GM18526 (cell line): ENCODE results near the gene CHST2.

Experiments used
- POLR2A ChIP-seq: IDR thresholded peaks from 3 replicates; pipeline ENCODE4 v1.6.1; 2011; ENCODE audit not compliant: insufficient read length; ENCODE audit errors: extremely low read depth

CHST2 gene

GRCh38 chr3:143092191-143092590 is 27.4 kb upstream of the CHST2 start:
- no peak for TF ChIP-seq POLR2A

DNA sequence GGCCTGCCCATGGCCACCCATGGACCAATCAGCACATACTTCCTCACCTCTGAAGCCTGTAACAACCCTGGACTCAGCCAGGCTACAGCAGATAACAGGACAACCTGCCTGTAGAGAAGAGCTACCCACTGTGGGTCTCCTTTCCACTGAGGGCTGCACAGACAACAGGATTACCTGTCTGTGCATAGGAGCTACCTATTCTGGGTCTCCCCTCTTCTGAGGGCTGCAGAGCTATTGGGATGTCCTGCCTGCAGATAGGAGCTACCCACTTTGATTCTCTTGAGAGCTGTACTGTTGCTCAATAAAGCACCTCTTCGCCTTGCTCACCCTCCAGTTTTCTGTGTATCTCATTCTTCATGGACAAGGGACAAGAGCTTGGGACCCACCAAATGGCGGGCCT is 23.8 kb upstream of the CHST2 start:
- TF ChIP-seq POLR2A: no peak

- no peak for TF ChIP-seq POLR2A
Observed at GRCh38 chr3:143098032-143098764, 21.4 kb upstream of the CHST2 start.

GRCh38 chr3:143099210-143099609 is 20.4 kb upstream of the CHST2 start:
- no peak for TF ChIP-seq POLR2A

- TF ChIP-seq POLR2A: no peak
Observed at GRCh38 chr3:143099690-143100089, 19.9 kb upstream of the CHST2 start.

DNA sequence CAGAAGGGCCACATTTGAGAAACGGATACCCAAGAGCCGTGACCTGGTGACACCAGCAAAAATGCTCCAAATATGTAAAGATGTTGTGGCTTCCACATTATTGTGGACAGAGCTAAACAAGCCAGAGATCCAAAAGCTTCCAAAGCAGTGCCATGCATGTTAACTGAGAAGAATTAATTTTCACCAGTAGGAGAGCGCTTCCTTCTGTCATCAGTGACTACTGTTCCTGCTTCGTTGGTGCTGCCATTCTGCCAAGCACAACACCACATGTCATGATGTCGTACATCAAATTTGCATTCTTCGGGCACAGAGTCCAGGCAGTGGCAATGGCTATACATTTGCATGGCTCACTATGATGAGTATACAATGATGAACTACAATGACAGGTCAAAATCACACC is 19.1 kb upstream of the CHST2 start:
- TF ChIP-seq POLR2A: no peak

DNA sequence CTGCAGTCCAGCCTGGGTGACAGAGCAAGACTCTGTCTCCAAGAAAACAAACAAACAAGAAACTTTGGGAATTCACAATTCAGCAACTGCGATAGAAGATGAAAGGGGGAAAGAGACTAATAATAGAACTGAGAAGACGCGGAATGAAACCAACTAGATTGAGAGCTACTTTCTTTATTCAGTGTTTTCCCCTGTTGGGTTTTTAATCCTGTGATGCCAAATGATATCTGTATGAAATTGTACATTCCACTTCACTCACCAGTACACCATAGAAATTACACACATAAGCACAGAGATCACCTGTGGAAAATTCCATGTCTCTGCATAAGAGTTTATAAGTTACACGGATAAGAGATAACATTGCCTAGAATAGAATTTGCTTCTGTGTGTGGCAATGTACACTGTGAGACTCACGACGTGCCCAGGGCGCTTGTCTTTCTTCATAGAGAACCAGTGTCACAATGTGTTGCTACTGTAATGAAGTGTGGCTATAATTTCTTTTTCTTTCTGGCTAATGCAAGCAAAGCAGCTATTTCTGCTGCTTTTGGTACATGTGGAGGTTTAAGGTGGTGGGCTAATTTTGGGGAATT is 17.7 kb upstream of the CHST2 start:
- no peak for TF ChIP-seq POLR2A

GRCh38 chr3:143103652-143104051 is 15.9 kb upstream of the CHST2 start:
- no peak for TF ChIP-seq POLR2A

- no peak for TF ChIP-seq POLR2A
Observed at GRCh38 chr3:143105170-143105569, 14.4 kb upstream of the CHST2 start.

DNA sequence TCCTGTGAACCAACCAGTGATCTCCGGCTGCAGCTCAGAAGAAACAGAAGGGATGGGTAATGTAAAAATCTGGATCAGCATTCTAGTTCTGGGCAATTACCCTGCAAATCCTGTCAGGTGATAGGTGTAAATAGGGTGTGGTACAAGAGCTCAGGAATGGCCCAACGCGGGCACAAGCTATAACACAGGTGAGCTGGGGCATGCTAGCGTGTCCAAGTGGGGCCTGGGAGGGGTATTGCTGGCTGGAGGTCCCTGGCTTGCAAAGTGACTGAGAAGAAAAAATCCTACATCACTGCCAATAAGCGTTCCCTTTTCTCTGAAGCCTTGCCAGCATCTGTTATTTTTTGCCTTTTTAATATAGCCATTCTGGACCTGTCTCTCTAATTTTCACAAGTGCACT is 9.7 kb upstream of the CHST2 start:
- TF ChIP-seq POLR2A: no peak

GRCh38 chr3:143110371-143110770 is 9.2 kb upstream of the CHST2 start:
- no peak for TF ChIP-seq POLR2A

GRCh38 chr3:143118630-143119008 is 952 bp upstream of the CHST2 start:
- no peak for TF ChIP-seq POLR2A

DNA sequence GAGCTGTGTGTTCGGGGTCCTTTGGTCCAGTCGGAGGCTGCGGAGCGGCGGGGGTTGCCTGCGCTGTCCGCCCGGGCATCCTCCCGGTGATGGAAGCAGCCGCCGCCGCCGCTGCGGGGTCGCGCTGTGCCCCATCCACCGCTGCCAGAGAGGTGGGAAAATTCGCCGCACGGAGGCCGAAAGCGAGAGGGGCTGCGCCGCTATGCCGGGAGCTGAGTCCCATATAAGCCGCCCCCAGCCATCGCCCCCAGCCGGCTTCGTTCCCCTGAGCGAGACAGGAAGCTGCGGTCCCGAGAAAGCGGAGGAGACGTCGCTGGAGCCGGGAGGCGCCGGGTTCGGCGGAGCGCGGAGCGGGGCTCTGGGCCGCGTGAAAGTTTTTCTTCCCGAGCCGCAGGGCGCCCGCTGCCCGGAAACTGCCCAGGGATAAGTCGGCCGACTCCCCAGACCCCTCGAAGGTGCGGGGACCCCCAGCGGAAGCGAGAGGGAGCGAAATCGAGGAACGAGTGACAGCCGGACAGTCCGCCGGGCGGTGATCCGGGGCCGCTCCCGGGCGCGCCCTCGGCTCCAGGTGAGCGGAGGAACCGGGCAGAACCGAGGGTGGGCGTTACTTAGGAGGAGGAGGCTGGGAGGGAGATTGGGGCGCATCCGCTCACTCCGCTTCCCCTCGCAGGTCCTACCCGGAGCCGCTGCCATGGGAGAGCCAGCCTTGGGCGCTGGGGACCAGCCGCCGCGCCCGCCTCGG is 574 bp downstream of the CHST2 start:
- TF ChIP-seq POLR2A: no peak

GRCh38 chr3:143120716-143121240 is 1.2 kb downstream of the CHST2 start:
- no peak for TF ChIP-seq POLR2A

DNA sequence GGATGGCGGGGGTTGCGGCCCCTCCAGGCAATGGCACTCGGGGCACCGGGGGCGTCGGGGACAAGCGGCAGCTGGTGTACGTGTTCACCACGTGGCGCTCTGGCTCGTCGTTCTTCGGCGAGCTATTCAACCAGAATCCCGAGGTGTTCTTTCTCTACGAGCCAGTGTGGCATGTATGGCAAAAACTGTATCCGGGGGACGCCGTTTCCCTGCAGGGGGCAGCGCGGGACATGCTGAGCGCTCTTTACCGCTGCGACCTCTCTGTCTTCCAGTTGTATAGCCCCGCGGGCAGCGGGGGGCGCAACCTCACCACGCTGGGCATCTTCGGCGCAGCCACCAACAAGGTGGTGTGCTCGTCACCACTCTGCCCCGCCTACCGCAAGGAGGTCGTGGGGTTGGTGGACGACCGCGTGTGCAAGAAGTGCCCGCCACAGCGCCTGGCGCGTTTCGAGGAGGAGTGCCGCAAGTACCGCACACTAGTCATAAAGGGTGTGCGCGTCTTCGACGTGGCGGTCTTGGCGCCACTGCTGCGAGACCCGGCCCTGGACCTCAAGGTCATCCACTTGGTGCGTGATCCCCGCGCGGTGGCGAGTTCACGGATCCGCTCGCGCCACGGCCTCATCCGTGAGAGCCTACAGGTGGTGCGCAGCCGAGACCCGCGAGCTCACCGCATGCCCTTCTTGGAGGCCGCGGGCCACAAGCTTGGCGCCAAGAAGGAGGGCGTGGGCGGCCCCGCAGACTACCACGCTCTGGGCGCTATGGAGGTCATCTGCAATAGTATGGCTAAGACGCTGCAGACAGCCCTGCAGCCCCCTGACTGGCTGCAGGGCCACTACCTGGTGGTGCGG is 1.9 kb downstream of the CHST2 start:
- no peak for TF ChIP-seq POLR2A
